ENCODE results near the gene IL1RAP.

DNA sequence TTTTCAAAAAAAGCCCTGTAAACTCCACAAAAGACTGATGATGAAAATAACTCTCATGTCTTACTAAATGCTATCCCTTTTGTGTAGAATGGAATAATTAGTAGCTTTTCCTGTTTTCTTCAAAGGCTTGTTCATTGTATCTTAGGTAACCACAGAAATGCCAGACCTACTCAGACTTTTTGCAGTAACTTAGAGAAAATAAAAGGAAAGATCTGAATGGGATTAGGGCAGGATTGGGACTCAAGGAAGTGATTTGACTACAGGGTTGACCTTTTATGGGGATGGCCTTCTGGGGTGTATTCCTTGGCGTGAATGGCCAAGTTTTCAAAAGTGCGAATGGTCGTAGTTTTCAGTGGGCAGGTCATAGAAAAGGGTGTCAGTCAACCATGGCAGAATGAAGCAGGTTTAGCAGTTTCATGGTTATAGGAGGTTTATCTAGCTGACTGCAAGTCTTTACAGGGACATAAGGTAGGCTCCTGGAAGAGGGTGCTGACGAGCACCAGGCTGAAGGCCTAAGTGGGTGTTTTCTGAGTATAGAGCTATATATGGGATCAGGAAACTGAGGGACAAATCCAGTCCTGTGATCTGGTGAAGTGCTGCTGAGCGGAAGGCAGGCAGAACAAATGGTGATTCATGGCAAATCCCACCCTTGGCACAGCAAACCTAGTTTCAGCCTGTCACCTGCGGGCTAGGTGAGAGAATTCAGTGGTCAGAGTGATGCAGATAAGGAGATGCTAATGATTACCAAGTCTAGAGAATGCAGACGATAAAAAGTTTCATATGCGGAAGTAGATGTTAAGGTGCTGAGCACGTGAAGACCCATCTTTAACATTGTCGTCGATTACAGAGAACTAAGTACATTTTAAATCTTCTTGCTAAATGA lies 46.4 kb downstream of the IL1RAP start:
- TF ChIP-seq, protein P1, sequence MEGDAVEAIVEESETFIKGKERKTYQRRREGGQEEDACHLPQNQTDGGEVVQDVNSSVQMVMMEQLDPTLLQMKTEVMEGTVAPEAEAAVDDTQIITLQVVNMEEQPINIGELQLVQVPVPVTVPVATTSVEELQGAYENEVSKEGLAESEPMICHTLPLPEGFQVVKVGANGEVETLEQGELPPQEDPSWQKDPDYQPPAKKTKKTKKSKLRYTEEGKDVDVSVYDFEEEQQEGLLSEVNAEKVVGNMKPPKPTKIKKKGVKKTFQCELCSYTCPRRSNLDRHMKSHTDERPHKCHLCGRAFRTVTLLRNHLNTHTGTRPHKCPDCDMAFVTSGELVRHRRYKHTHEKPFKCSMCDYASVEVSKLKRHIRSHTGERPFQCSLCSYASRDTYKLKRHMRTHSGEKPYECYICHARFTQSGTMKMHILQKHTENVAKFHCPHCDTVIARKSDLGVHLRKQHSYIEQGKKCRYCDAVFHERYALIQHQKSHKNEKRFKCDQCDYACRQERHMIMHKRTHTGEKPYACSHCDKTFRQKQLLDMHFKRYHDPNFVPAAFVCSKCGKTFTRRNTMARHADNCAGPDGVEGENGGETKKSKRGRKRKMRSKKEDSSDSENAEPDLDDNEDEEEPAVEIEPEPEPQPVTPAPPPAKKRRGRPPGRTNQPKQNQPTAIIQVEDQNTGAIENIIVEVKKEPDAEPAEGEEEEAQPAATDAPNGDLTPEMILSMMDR (conservative IDR thresholded peaks at IDR 0.05 in 1 of 2, IDR thresholded peaks at IDR 0.05 in 1 of 2; ENCODE audit: extremely low read depth in 1 of 2, insufficient read depth in 1 of 2, low read depth in 1 of 2, low read length in 2 of 2) = no peak
- no peak for TF ChIP-seq EZH2 (IDR thresholded peaks at IDR 0.05; ENCODE audit: borderline replicate concordance, low read length)

All from mammary epithelial cell (primary cell).